NCI-H146 treated with DMSO at 0.1 percent for 48 hours (cell line): ENCODE measurements around the gene OBP2A.
"Not testable (repeated sequence)": the region's sequence is repeated elsewhere in the genome, so short reads cannot be mapped to it uniquely, and the experiment has no call there.

Experiments used
- DNase-seq: peaks from one replicate; lab custom pipeline; 2025; ENCODE audit not compliant: unreplicated experiment; lab: John Stamatoyannopoulos, UW

Gene OBP2A

GRCh38 chr9:135526089-135526729, 19.7 kb upstream of the OBP2A start:
- no peak for DNase-seq

GRCh38 chr9:135526730-135527571, 19.0 kb upstream of the OBP2A start:
- DNase-seq = no peak

- DNase-seq = not testable (repeated sequence)
Observed at GRCh38 chr9:135528842-135529435, 17.0 kb upstream of the OBP2A start.

- DNase-seq = no peak
Observed at GRCh38 chr9:135530146-135530545, 15.8 kb upstream of the OBP2A start.

DNA sequence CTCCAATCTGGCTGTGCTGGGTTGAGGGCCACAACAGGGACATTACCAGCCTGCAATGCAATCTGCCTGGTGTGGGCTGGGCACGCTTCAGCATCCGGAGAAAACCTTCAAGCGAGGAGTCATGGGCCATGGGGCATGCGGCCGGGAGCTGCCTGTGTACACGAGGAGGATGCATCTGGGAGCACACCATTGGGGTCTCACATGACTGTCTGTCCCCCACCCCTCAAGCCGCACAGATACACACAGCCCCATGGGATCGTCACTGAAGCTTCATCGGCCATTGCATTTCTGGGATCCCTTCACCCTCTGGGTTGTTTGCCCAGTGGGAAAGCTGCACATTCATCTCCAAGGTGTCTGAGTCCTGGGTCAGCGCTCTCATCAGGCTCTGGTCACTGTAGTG, 14.8 kb upstream of the OBP2A start:
- DNase-seq = no peak

- DNase-seq = no peak
Observed at GRCh38 chr9:135533113-135533512, 12.8 kb upstream of the OBP2A start.

DNA sequence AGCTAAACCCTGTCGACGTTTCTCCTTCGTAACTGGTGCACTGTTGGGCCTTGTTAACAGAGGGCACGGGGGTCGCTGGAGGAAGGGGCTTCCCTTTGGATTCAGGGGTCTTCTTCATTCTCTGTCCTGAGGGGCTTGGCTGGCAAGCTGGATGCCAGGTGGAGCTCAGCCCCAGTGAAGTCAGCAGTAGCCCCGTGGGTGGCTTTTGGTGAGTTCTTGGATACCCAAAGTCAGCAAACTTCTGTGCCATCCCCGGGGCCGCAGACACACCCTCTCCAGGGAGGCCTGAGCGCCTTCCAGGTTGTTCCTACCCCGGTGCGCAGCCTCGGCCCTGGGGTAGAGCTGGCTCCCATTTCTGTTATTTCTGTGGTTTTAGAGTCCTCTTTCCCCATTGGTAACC, 12.3 kb upstream of the OBP2A start:
- DNase-seq = no peak

DNA sequence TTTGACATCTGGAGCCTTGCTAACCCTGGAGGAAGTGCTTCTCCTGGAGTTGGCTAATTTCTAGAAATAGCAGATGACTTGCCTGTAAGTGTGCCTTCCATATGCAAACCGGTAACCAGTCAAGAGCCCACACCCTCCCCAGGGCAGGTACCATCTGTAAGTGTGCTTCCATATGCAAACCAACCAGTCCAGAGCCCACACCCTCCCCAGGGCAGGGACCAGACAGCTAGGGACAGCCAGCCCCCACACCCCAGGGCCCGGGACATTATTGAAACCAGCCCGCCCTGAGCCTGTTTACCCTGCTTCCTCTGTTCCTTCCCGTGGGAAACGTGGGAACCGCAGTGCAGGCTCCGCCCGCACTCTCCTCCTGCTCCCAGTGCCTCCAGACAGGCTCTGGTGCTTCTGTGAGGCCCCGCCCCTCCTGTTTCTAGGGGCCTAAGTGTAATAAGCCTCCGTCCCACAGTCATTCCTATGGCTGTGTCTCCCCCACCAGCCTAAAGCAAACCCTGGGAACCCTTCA, 11.7 kb upstream of the OBP2A start:
- not testable (repeated sequence) for DNase-seq

- not testable (repeated sequence) for DNase-seq
Observed at GRCh38 chr9:135534826-135535225, 11.1 kb upstream of the OBP2A start.

DNA sequence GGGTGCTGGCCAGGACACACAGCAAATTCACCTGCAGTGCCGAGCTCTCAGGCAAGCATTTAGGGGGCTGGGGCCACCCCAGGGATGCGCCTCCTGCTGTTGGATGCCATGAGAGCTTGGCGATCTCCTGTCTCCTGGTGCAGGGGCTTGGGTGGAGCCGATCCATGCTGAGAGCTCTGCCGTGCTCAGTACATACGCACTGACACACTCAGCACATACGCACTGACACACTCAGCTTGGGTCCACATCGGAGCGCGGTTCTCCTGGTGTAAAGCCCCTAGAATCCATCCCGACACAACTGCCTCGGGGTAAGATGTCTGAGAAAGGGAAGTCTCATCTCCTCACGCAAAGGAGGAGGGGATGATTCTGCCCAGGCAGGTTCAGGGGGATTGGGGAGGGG, 10.3 kb upstream of the OBP2A start:
- DNase-seq = not testable (repeated sequence)

DNA sequence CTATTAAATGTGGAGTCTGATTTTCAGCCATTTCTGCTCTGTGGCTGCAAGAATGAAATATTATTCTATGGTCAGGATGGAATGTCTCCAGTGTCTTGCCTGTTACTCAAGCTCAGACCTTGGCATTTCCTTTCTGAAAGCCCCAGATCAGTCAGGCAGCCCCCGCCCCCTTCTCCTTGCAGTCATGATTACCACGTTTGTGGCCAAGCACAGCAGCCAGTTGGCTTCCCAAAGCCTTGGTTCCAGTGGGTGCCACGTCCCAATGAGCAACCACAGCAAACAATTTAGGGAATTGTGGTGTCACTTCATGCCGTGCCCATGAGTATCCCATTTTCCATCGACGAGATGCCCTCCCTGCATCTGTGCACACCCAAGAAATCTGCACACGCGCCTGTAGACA, 9.7 kb upstream of the OBP2A start:
- DNase-seq = no peak

GRCh38 chr9:135543262-135543894, 2.5 kb upstream of the OBP2A start:
- DNase-seq = not testable (repeated sequence)

DNA sequence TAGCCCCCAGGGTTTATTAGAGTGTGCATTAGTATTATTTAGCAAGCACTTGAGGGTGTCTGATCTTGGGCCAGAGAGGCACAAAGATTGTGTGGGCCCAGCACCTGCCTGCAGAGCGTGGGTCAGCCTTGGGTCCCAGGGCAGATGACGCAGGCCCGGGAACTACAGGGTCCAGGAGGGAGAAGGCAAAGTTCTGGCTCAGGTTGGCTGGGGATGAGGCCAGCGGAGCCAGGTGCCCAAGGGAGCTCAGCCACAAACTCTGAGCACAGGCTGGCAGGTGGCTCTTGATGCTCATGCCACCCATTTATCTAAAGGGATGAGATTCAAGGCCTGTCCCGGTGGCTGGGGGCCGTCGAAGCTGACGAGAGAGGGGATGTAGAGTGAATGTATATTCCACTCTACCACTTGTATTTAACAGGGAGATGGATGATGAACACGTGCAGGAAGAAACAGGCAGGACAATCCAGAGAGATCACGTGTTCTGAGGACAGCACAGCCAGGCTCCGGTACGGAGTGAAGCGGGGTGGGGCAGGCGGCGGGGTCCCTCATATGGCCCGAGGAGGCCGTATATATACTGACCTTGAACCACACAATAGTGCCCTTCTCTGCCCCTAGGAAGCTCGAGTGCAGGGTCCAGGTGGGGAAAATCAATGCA, 818 bp upstream of the OBP2A start:
- DNase-seq = no peak

DNA sequence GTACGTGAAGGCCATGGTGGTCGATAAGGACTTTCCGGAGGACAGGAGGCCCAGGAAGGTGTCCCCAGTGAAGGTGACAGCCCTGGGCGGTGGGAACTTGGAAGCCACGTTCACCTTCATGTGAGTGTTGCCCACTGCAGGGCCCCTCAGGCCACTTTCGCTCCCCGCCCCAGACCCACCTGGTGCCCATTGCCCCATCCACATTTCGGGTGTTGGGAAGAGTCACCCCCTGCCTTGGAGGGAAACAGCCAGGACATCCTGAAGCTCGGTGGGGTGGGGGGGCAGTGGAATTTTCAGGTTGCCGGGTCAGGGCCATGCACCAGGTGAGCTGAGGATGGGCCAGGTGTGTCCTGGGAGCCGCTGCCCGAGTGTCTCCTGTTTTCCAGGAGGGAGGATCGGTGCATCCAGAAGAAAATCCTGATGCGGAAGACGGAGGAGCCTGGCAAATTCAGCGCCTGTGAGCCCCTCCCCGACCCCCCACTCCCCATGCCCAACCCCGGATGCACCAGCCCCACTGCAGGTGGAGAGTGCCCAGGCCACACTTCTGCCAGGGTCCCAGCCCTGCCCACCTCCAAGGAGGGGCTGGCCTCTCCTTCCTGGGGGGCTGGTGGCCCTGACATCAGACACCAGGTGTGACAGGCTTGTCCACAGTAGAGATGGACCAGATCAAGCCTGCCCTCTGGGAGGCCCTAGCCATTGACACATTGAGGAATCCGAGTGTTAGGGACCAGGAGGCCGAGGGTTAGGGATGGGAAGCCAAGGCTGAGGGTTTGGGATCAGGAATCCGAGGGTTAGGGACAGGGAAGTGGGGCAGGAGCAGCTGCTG, 1.1 kb downstream of the OBP2A start:
- DNase-seq = not testable (repeated sequence)

- no peak for DNase-seq
Observed at GRCh38 chr9:135547756-135548736, 2.1 kb downstream of the OBP2A start.

GRCh38 chr9:135549478-135550343, 3.8 kb downstream of the OBP2A start:
- not testable (repeated sequence) for DNase-seq

DNA sequence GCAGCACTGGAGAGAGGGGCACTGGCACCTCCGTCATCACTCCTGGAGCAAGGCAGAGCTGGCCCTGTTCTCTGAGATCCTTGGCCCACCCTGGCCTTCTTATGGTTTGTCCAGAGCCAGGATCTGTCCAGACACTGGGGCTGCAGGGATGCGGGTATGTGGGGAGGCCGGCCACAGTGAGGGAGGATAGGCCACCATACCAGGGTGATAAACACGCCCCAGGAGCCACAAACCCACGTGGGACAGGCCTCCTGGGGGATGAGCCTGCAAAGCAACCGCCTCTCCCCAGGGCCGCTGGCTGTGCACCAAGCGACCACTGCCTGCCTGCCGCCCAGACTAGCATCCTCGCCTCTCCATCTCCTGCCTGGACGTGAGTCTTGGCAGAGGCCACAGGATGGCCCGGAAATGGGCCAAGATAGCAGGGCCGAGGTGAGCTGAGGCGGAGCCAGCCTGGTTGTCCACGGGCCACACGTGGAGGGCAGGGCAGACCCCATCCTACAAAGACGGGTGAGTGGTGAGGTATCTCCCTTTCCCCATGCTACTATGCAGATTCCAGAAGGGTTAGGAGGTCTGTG, 4.5 kb downstream of the OBP2A start:
- no peak for DNase-seq

- no peak for DNase-seq
Observed at GRCh38 chr9:135551031-135551430, 5.1 kb downstream of the OBP2A start.
